GM21390 (cell line): ENCODE data around the gene WASF2.

Source experiments
- ATAC-seq: cut with Tn5 transposase; IDR thresholded peaks from one replicate; pipeline ENCODE4 v1.9.1; 2021; ENCODE audit not compliant: unreplicated experiment

WASF2 gene

DNA sequence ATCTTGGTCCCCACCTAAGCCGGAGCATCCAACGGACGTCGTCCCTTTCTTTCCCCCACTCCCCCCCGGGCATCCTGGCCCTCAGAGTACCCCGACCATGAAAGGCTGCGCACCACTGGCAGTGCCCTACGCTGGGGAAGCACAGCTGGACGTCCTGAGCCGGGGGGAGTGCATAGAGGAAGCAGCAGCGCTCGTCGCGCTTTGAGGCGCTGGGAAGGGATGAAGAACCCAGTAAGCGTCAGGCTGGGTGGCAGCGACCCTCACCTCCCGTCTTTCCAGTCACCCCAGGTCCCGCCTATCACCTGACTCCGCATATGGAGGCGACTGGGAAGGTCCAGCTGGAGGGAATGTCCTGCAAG is 128.9 kb downstream of the WASF2 start:
- ATAC-seq, result no peak

DNA sequence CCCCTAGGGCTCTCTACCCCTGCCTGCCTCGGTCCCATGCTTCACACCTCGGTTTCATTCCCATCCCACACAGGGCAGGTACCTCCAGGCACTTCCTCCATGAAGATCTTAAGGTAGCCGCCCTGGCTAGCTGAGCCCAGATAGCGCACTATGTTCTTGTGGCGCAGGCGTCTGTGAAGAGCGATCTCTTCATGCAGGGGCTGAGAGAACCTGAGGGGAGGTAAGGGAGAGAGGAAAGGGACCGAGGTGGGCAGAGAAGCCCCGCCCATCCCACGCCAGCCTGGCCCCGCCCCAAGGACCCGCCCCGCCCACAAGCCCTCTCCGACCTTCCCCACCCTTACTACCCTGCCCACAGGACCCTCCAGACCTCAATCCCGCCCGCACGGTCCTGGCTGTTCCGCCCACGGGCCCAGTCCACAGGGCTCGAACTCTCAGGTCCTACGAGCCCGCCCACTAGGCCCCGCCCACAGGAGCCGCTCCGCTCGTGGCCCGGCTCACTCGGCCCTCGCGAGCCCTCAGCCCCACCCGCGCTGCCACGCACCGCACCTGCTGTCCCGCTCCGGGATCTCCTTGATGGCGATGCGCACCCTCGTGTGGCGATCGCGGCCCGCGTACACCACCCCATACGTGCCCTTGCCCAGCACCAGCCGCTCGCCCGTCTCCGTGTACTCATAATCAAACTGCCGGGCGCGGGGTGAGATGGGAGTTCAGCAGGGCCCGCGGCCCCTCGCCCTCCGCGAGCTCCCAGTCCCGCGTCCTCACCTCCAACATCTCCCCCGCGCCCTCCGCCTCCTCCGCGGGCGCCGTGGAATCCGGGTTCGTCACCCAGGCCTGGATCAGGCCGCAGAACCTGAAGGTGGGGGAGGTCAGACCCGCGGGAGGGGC is 129.6 kb downstream of the WASF2 start:
- ATAC-seq, result no peak

DNA sequence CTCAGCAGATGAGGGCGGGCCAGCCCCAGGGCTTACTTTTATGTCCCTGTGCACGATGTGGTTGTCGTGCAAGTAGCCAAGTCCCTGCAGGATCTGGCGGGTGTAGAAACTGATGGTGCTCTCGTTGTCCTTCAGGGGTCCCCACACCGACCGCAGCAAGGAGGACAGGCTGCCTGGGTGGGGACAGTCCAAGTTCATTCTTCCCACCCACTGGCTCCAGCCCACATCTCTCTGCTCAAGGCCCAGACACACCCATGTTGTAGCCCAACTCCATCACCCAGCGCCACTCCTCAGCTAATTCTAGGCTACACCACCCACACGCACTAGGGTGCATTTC is 130.2 kb downstream of the WASF2 start:
- no peak for ATAC-seq

DNA sequence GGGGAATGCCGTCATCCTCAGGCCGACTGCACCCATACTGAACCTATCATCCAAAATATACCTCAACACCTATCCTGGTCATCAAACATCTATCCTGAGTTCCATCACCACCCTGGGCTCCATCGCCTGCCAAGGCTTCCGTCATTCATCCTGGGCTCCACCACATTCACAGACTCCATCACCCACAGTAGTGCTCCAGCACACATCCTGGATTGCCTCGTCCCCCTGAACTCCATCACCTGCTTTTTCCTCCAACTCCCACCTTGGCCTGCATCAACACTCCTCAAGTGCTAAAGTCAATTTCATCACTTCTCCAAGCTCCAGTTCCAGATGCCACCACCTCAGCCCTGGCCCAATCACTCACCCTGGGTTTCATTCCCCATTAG is 131.0 kb downstream of the WASF2 start:
- no peak for ATAC-seq

DNA sequence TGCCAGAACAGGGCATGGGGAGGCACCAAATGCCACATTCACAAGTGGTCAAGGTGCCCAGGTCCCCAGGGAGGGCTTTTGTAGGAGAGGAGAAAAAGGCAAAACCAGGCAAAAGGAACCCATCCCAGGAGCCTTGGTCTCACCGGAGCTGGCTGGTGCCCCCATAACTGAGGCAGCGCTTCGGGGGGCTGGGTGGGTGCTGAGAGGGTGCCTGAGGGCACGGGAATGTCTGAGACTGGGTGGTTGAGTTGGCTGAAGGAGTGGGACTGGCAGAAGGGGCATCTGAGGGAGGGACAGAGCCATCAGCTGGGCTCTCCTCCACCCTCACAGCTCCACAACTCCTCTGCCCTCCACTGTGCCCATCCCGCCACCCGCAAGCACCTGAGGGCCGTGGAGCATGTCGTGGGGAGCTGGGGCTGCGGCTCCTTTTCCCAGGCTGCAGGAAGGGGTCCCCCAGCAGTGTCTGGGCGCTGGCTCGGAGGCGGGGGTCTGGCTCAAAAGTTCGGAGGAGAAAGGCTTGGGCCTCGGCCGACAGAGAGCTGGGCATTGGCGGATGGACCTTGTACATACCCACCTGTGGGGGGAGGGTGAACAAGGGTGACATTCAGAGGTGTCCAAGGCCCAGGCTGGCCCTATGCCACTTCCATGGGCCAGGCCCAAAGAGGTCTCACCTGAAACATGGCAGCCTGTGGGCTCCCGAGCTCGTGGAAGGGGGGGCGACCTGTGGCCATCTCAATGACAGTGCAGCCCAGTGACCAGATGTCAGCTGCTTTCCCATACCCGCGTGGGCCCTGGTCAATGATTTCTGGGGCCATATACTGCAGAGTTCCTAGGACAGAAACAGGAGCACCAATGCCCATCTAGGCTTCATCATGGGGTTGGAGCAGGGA is 131.7 kb downstream of the WASF2 start:
- no peak for ATAC-seq

DNA sequence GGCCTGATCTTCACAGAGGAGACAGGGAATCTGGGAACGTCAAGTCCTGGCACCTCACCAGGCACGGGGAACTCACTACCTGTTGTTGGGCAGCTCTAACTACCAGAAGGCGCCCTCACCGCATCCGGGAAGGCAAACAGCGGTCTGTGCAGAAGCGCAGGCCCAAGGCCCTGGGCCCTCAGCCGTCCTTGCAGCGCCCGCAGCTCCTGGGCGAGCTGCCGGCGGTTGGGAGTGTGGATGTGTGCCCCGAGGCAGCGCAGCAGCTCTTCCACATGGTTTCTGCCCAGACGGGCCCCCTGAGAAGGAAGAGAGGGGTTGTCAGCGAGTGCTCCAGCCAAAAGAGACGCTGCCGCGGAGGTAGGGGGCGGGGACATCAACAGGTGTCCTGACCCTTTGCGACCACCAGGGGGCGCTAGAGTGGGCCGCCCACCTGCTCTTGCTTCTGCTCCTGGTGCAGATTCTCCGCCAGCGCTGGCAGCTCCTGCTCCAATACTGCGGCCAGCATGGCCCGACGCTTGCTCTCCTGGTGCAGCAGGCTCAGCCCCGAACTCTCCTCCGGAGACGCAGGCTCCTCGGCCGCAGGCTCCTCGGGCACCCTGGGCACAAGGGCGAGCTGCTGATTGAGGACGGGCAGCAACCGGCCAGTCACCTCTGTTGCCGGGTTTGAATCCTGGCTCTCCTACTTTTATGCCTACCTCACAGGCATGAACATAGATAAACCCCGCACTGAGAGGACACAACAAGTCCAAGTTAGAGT is 132.5 kb downstream of the WASF2 start:
- ATAC-seq, result no peak

DNA sequence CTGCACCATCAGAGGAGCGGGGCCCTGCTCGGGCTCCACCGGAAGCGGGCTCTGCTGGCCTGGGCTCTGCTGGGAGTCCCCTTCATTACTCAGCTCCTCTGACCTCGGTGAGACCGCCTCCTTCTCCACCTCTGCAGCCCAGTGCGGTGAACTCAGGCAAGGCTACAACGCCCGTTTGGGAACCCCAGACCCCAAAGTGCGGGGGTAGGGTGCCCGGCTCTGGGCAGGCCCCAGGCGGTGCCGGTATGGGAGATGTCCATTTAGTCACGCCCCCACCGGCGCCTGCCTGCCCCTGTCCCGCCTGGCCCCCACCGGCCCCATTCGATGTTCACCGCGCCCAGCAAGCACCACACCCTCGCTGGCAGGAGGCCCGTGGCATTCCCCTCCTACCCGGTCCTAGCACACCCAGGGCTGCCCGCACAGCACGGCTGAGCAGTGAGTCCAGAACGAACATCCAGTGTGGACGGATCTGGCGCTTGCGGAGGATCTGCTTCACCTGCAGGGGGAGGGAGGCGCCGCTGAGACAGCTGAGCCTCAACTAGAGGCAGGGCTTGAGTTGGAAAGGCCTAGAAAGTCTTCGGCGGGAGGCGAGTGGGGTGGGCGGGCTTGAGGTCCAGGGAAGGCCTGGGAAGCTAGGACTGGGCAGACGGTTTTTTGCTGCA is 133.2 kb downstream of the WASF2 start:
- ATAC-seq, result no peak

DNA sequence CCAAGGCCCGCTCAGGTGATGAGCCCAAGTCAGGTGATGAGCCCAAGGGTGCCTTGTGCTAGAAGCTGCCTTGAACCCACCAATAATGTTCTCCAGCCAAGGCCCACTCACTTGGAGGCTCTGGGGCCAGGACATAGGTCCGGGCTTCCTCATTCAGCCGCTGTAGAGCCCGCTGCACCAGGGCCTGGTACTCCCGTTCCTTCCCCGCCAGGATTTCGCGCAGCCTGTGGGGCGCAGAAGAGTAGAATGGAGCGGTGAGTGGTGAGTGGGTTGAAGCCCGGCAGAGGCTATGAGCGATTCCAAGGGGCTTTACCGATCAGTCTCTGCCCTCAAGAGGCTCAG is 133.7 kb downstream of the WASF2 start:
- no peak for ATAC-seq

DNA sequence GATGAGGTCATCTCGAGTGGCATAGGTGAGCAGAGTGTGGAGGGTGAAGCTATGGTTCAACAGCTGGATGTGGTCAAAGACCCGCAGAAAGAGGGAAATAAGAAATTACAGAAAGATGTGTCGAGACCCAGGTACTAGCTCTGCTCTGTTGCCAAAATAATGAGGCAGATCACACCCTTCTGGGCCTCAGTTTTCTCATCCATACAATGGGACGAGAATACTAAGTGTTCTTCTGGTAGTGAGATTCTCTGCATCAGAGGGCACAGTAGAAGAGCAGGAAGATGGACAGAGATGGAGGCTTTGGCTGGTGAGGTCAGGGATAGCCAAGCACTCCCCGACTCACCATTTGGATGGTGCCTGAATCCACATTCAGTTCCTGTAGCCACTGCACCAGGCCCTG is 134.3 kb downstream of the WASF2 start:
- ATAC-seq, result no peak
